HG03103 (cell line): Measurements from ENCODE around the gene TMEM150B.

Experiments used
- ATAC-seq: cut with Tn5 transposase; IDR thresholded peaks from one replicate; pipeline ENCODE4 v1.9.1; 2021; ENCODE audit warnings: low read depth; ENCODE audit not compliant: unreplicated experiment

Gene TMEM150B, protein sequence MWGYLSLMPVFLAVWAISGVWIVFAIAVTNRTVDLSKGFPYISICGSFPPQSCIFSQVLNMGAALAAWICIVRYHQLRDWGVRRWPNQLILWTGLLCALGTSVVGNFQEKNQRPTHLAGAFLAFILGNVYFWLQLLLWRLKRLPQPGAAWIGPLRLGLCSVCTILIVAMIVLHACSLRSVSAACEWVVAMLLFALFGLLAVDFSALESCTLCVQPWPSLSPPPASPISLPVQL

DNA sequence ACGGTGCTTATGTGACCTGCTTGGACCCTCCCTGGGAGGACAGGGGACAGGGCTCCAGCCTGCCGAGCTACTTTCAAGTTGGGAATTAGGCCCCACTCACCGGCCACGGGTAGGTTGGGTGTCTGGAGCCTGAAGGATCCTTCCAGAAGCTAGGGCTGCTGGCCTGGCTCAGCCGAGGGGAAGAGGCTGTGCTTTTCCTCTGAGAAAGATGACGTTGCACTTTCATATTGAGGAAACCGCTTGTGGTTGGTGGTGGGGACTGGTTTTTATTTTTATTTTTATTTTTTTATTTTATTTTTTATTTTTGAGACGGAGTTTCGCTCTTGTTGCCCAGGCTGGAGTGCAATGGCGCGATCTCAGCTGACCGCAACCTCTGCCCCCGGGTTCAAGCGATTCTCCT, at the start of gene TMEM150B:
Gene TMEM150B, minus strand, starts transcription at position 170 of the 400 bp plus-strand sequence. CDS start 4,305 bp downstream, outside the sequence.
- no peak for ATAC-seq

DNA sequence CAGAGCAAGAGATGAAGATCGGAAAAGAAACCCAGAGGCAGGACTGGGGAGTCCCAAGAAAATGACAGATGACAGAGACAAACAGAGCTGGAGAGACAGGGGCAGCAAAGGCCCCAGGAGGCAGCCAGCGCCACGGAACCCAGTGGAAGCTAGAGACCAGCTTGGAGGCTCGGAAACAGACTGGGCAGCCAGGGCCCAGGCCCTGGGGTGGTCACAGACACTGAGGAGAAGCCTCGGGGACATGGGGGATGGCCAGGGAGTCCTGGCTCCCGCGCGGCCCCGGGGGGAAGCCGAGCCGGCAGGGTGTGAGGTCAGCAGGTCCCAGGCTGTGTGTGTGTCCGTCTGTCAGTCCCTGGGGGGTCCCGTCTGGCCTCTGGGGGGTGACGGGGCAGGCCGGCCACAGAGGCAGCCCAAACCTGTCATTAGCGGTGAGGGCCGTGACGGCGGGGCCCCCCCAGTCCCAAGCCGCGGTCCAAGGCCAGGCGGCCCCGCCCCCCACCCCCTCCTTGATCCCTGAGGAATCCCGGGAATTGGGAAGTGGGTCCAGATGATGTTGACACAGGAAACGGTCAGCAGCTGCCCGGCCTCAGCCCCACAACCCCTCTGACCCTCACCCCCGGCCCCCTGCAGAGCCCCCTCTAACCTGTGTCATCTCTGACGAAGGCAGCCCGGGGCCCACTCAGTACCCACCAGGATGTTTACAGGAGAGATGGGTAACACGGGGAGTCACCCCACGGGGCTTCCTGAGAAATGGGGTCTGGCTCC, 49.0 kb upstream of the TMEM150B start:
- ATAC-seq = no peak

DNA sequence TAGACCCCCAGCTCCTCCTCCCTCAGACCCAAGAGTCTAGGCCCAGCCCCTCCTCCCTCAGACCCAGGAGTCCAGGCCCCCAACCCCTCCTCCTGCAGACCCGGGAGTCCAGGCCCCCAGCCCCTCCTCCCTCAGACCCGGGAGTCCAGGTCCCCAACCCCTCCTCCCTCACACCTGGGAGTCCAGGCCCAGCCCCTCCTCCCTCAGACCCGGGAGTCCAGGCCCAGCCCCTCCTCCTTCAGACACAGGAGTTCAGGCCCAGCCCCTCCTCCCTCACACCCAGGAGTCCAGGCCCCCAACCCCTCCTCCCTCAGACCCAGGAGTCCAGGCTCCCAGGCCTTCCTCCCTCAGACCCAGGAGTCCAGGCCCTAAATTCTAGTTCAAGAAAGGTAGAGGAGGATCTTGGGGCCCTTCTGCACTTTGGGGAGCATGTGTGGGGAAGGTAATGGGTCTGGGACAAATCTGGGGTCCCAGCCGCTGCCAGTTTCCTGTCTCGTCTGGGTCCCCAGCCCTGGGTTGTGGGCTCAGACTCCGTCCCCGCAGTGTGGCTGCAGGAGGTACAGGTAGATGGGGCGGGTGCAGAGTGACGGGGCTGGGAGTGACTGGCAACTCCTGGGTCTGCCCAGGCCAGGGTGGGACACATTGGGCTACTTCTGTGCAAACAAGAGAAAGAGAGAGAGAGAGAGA, 48.3 kb upstream of the TMEM150B start:
- ATAC-seq = no peak

DNA sequence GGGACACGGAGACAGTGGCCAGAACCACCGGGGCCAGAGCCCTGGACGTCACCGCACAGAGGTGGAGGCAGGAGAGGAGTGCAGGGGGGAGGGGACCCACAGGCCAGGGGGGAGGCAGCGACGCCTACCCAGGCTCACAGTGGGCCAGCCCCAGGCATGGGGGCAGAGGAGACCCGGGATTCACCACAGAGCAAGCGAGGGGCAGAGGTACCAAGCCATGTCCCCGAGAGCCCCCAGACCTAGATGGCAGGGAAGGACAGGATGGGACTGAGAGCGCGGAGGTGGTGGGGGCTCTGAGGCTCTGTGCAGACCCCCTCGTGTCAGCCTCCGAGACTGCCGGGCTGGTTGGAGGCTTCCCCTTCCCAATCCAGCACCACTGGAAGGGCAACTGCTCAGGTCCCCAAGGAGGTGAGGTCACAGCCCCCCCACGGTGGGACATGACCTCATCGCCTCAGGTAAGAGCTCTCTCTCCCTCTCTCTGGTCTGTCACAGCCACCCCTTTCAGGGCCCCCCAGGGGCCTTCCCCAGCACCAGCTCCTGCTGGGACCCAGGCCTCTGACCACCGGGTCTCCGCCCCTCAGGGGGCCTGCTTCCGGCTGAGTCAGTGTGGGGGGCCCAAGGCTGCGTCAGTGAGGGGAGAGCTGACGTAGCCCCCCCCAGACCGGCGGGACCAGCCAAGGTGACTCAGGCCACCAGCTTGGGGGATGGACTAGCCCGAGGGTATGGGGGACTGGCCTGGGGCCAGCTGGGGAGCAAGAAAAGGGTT, 47.4 kb upstream of the TMEM150B start:
- no peak for ATAC-seq

DNA sequence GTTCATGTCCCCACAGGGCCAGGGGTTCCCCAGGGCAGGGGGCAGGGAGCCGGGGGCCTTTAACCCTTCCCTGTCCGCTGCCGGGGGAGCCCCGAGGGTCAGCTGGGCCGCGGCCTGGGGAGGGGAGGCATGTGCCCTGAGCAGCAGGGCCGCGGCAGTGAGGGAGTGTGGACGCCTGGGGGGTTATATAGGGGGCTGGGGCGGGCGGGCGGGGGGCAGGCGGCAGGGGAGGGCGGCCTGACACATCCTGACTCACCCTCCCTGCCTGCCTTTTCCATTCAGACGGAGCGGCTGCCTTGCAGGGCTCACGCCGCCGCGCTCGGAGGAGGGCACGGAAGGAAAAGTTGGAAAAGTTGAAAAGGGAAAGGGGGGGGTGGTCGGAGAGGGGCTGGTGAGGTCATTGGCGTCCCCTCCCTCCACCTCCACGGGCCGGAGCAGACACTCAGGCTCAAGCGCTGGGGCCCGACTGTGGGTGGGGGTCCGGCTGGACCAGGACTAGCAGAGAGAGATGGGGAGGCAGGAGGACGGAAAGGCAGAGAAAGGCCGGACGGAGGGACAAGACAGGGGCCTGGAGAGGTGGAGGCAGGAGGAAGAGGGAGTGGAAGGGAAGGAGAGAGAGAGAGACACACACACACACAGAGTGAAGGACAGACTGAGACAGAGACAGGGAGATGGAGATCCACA, 45.3 kb upstream of the TMEM150B start, which contains the start of gene IL11:
Gene IL11, minus strand, starts transcription at position 159 of the 684 bp plus-strand sequence. Its CDS starts 153 bp downstream, at position 6.
- ATAC-seq = no peak

DNA sequence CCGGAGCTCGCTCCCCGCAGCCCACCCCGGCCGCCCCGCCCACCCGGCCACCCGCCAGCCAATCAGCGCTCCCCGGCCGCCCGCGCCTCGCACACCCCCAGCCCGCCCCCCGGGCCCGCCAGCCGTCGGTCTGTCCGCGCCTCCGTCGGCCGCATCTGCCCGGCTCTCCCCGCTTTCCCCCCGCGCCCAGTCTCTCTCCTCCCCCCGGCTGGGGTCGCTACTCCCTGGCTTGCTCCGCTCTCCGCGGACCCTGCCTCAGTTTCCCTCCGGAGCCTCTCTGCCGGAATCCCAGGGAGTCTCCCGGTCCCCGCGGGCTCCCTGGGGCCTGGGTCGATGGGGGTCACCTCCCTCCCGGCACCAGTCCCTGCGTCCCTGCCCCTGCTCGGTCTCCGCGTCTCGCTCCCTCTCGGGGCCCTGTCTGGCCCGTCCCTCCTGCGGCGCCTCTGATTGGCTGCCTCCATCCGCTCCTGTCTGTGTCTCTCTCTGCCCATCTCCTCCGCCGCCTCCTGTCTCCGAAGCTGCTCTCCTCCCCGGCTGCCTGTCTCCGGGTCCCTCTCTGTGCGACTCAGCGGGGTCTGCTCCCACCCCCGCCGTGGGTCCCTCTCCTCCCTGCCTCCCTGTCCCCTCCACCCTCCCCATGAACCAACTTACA, 44.6 kb upstream of the TMEM150B start:
- no peak for ATAC-seq

DNA sequence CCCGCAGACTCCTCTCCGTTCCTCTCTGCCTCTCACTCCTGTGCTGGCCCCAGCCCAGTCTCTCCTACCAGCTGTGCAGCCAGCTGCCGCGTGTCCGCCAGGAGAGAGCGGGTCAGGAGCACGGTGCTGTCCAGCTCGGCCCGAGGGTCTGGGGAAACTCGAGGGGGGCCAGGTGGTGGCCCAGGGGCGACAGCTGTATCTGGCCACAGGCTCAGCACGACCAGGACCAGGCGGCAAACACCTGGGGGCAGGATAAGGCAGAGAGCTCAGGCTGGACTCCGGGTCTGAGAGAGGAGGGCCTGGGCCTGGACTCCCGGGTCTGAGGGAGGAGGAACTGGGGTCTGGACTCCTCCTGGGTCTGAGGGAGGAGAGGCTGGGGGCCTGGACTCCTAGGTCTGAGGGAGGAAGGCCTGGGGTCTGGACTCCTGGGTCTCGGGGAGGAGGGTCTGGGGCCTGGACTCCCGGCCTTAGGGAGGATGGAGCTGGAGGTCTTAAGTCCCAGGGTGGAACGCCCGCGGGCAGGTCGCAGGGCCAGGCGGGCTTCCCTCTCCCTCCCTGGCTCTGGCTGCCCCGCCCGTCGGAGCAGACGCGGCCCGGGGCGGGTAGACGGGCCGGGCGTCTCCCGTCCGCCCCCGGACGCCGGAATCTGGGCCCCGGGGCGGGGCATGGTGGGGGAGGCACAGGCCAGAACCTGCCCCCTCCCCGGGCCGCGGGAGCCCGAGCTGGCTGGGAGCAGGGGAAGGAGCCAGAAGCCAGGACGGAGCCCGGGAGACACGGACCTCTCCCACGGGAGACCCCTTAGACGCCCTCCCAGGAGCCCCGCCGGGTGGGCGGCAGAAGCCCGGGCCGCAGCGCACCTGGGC, 43.8 kb upstream of the TMEM150B start:
- no peak for ATAC-seq

DNA sequence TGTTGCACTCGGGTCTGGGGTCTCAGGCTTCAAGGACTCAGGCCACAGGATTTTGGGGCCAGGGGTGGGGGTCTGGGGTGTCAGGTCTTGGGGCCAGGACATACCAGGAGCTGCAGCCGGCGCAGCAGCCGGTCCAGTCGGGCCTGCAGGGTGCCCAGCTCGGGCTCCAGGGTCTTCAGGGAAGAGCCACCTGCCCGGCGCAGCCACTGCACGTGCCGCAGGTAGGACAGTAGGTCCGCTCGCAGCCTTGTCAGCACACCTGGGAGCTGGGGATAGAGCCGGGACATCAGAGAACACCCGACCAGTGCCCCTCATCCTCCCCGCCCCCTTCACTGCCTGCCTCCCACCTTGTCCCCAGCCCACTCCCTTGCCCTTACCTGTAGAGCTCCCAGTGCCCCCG, 43.0 kb upstream of the TMEM150B start:
- ATAC-seq = no peak

DNA sequence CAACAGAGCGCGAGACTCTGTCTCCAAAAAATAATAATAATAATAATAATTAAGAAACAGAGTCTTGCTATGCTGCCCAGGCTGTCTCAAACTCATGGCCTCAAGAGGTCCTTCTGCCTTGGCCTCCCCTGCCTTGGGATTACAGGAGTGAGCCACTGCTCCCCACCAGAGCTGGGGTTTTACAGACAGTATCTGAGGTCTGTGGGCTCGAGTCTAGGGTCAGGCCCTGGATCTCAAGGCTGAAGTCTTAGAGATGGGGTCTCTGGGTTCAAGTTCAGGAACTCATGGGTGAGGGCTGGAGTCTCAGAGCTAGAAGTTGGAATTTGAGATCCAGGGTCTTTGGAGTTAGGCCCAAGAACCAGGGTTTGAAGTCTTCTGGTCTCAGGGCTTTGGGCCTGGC, 41.6 kb upstream of the TMEM150B start:
- ATAC-seq = no peak

DNA sequence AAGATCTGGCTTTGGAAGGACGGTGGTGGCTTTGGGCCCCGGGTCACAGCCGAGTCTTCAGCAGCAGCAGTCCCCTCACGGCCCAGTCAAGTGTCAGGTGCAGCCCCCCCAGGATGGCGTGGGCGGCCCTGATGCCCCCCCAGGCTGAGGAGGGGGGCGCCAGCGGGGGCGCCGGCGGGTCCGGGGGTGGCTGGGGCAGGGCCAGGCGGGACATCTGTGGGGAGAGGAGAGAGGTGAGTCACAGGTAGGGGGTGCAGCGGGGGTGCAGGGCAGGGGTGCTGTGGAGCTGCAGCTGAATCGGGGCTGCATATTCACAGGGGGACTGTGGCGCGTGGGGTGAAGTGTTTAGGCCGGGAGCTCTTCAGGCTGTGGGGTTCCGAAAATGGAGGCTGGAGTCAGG, 40.8 kb upstream of the TMEM150B start:
- no peak for ATAC-seq

DNA sequence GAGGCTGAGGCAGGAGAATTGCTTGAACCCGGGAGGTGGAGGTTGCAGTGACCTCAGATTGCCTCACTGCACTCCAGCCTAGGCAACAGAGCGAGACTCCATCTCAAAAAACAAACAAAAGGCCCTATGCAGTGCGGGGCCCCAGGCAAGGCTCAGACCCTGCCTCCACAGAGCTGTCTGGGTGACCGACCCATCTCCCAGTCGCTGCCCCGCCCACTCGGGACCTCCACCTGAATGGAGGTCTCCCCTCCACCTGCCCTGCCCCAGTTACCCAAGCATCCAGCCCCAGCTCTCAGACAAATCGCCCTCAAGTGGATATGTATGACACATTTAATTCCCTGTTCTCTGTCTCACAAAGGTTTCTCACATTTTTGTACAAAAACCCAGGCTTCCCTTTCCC, 40.1 kb upstream of the TMEM150B start:
- ATAC-seq = no peak

DNA sequence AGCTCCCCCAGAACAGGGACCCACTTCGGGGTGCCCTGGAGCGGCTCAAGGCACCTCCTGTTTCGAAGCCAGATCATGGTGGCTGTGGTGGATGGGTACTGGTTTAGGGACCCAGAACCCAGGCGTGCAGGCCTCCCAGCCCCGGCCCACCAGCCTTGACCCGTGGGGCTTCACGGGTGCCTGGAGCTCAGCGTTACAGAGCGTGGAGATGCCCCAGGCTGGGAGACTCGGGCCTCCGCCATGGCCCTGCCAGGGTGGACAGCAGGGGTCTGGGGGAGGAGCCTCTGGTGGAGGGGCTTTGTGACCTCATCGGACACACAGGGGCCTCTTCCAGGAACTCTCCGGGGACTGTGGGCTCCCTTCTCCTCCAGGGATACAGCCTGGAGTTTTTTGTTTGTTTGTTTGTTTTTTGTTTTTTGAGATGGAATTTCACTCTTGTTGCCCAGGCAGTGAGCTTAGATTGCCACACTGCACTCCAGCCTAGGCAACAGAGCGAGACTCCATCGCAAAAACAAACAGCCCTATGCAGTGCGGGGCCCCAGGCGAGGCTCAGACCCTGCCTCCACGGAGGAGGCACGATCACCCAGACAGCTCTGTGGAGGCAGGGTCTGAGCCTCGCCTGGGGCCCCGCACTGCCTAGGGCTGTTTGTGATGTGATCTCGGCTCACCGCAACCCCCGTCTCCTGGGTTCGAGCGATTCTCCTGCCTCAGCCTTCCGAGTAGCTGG, 38.0 kb upstream of the TMEM150B start, which contains the start of gene GARIN5B:
Gene GARIN5B, minus strand, starts transcription at position 271 of the 727 bp plus-strand sequence. Its CDS starts 194 bp downstream, at position 77.
- ATAC-seq = no peak

DNA sequence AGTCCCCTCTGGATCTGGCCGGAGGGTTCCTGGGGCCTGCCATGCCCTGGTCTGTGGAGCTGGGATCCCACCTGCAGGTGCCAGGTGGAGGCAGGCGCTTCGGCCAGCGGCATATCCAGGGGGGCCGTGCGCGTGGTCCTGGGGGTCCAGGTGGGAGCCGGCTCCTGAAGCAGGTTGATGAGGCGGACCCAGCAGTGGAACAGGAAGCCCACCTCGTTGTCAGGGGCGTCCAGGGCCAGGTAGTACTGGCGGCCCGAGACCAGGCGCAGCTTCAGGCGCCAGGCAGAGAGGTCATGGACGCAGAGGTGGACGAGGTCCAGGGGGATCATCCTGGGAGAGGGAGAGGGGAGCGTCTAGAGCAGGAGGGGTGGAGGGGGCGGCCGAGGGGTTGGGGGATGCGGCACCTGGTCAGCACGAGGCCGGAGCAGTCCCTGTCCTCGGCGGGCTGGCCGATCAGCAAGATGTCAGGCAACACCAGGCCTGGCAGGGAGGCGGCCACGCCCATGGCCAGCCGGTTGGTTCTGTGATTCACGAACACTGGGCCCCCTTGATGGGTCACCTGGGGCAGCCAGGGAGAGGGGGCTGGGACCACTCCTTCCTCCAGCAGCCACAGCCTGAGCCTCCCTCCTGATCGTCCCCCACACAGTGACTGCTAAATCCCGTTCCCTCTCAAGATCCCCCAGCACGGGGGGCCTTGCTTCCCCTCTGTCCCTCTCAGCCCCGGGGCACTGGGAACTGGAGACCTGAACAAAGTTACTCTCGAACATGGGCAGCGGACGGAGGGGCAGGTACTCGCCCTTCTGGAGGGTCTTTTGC, 37.2 kb upstream of the TMEM150B start:
- ATAC-seq = no peak

DNA sequence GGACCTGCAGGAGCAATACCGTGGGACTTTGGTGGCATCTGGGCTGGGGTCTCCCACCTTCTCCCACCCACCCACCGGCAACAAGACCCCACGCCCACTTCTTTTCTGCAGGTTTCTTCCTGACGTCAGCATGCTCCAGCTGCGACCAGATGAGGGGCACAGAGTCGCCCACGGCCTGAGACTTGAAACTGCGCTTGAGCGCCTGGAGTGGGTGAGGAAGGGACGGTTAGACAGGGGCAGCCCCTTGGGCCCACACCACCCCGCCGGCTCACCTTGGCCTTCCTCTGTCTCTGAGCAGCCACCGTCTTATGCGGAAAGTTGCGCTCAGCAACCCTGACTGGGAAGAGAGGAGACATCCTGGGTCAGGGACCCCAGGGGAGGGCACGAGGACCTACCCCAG, 35.8 kb upstream of the TMEM150B start:
- no peak for ATAC-seq

DNA sequence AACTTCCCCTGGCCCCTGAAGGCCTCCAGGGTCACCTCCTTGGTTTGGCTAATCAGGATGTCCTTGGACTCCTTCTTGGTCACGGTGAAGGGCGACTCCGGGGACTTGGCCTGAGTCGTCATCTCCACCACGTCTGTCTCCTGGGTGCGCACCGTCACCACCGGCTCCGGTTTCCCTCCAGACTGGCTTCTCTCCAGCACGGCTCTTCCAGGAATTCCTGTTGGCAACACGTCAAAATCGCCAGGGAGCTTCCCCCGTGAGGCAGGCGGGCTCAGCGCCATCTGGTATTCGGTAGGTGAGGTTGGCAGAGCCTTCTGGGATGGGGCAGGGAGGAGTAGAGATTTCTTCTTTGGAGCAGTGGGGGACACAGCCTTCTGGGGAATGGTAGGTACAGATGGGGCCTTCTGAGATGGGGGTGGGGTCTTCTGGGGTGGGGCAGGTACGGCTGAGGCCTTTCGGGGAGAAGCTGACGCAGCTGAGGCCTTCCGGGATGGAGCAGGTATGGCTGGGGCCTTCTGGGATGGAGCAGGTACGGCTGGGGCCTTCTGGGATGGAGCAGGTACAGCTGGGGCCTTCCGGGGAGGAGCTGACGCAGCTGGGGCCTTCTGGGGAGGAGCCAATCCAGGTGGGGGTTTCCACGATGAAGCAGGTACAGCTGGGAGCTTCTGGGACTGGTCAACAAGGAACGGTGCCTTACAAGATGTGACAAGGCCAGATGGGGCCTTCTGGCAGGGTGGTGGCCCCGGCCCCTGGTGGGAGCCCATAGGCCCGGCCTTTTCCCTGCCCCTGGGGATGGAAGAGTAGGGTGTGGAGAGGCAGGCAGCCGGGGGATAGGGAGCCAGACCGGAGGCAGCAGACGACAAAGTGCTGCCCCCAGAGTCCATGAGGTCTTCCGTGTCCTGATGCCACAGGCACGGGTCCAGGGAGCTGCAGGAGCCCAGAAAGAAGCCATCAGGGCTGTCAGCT, 34.1 kb upstream of the TMEM150B start:
- ATAC-seq = no peak

DNA sequence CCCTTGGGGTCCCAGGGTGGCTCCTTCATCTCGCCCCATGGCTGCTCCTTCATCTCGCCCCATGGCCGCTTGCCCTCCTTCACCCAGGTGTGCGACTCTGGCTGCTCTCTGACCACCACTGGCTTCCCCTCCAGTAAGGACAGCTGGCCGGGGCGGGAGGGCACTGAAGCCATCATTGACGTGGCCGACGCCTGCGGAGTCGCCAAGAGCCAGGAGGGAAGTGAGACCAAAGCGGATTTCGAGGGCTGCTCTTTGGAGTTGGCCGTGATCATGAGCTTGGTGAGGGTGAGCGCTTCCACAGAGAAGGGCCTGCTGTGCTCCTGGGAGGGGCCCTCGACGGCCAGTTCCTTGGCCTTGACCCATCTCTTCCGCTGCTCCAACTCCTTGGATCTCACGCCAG, 33.4 kb upstream of the TMEM150B start:
- no peak for ATAC-seq
